Fibroblast of villous mesenchyme (primary cell): ENCODE data around the gene SYPL2. TPM values are rescaled to one million over a fixed set of nuclear protein-coding genes. Genes with fewer than 3 reads are reported as not detected.

Source experiments
- DNase-seq: peaks from one replicate; pipeline ENCODE4 v3.0.0-alpha.2; 2010; ENCODE audit warnings: low read depth
- H3K4me3 ChIP-seq: 2 replicates; pipeline ENCODE4 v1.5.1; 2011; ENCODE audit warnings: low read depth, mild to moderate bottlenecking, low read length
- total RNA-seq: library from RNA; depleted of rRNA; stranded (reverse); fragments of >200 nt; gene quantifications from 2 replicates; pipeline ENCODE4 v1.2.3, GENCODE V29; 2012
- TF ChIP-seq, protein P1 (sequence below): IDR thresholded peaks from 2 replicates; pipeline ENCODE4 v1.5.1; 2012; ENCODE audit warnings: low read depth, mild to moderate bottlenecking, low read length; ENCODE audit not compliant: insufficient read depth

The SYPL2 gene
- total RNA-seq = 4.5 and 10.8 TPM in 2 replicates

DNA sequence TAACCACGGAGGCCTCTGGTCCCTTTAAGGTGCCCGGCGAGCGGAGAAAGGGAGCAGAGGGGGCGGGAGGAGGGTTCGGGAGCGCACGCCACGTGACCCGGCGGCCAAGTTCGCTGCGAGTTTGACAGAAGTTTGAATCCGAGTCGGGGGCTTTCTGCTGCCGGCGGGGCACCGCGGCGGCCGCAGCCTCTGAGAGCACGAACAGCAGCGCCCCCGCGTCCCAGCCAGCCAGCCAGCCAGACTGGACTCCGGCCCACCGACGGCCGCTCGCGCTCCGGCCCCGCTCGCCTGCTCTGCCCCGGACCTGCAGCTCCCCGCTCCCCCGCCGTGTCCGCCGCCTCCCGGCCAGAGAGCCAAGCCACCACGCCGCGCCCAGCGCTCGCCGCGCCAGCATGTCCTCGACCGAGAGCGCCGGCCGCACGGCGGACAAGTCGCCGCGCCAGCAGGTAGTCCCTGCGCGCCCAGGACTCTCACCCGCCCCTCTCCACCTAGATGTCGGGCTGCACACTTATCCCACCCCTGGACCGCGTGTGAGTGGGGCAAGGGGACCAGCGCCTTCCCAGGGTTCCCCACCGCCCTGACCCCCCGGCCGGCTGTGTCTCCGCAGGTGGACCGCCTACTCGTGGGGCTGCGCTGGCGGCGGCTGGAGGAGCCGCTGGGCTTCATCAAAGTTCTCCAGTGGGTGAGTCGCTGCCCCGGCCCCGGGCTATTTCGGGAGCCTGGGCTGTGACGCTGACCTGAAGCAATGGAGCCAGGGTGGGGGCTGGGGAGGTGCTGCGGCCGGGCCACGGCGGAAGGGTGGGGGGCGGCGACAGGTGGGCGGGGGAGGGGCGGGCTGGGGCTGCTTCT is at the start of gene SYPL2:
Gene SYPL2 (plus strand): TSS at position 95 of the 849 bp plus-strand sequence. CDS start 298 bp downstream, at position 393.
- TF ChIP-seq, protein P1, sequence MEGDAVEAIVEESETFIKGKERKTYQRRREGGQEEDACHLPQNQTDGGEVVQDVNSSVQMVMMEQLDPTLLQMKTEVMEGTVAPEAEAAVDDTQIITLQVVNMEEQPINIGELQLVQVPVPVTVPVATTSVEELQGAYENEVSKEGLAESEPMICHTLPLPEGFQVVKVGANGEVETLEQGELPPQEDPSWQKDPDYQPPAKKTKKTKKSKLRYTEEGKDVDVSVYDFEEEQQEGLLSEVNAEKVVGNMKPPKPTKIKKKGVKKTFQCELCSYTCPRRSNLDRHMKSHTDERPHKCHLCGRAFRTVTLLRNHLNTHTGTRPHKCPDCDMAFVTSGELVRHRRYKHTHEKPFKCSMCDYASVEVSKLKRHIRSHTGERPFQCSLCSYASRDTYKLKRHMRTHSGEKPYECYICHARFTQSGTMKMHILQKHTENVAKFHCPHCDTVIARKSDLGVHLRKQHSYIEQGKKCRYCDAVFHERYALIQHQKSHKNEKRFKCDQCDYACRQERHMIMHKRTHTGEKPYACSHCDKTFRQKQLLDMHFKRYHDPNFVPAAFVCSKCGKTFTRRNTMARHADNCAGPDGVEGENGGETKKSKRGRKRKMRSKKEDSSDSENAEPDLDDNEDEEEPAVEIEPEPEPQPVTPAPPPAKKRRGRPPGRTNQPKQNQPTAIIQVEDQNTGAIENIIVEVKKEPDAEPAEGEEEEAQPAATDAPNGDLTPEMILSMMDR = no peak
- peak; percentile 37 for DNase-seq
- H3K4me3 ChIP-seq = peak within 1 kb of the TSS; percentile 65

DNA sequence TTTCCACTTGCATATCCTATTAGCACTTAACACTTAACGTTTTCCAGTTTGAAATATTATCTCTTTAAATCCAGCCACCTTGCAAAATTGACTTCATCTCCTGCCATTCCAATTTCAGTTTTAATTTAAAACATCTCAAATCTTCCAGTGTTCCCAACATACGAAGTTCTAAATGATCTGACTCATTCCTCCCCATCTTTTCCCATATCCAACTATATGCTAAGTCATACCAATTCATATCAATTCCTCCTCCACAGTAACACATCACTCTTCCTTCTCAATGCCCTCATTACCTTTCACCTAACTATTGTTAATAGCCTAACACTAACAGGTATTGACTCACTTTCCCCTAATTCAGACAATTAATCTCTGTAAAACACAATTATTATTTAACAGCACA is 42.8 kb upstream of the SYPL2 start:
- DNase-seq = no peak
- TF ChIP-seq, protein P1 = no peak
- H3K4me3 ChIP-seq = no peak overlapping the region

DNA sequence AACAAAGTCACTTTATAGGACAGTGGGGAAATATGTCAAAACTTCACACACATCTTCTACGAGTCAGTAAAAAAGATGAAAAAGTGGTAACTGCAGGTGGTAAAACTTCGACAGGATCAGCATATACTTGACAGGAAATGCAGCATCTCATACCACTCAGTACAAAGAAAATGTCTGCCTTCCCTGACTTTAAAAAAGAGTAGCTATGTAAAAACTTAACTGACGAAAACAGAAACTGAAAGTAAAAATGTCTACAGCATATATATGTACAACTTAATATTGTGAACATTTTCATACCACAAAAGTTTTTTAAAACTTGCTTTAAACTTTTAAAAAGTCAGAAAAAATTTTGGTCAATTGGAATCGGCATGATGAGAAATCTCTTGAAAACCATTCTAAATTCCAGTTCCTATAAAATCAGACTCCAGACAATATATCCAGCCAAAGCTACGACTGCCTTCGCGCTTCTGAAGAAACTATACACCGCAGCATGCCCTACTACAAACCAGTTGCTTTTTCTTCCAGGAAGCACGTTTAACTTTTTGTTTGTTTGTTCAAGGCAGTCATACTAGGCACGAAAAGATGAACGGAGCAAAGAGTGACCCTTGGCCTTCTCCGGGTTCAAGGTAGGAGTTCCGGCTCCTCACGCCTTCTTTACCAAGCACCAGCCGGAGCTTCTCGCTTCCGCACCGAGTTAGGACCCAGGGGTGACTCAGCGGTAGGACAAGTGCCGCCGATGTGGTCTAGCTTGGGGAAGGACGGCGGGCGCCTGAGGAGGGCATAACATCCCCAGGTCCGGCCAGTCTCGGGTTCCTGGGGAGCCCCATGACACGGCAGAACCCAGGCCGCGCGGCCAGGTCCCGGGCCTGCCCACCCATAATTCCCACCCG is 40.7 kb upstream of the SYPL2 start:
- peak; percentile 70 for DNase-seq
- peak overlapping the region; percentile 88 for H3K4me3 ChIP-seq
- TF ChIP-seq, protein P1 = no peak

DNA sequence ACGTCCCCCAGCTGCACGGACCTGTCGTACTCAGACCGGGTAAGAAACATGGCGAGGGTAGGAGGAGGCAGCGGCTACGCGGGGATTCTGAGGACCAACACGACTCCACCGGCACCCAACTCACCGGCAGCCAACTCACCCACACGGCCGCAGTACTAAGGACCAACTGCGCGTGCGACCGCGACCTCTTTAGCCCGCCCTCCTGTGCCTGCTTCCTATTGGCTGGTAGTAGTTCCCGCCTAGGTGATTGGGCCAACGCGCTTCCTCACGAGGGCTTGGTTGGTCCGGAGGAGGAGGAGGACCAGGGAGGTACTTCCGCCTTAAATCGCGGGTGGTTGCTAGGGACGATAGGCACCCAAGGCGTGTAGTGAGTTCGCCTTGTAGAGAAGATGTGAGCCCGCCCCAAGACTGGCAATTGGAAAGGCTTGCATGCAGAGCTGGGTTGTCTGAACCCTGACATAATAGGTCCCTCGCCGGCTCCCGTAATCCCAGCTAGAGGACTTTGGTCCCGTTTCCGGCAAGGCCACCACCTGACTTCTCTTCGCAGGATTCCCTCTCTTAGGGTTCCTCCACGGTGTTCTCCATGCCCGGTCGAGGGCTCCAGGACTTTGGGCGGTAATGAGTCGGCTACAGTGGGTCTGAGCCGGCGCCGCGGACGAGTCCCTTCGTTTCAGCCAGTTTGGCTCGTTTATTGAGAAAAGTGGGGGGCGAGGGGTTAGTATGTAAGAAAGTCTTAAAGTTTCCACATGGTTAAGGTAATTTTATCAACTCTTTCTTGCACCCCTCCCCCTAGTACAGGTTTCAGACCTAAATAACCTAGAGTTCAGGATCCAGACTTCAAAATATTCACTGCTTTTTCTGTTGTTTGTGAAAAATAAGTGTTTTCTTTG is 39.8 kb upstream of the SYPL2 start, which contains the start of gene PSMA5:
Gene PSMA5 (minus strand): TSS at position 168 of the 890 bp plus-strand sequence. CDS start 118 bp downstream, at position 50.
- H3K4me3 ChIP-seq = peak within 1 kb of the TSS; percentile 88
- TF ChIP-seq, protein P1 = no peak
- DNase-seq = peak; percentile 100

DNA sequence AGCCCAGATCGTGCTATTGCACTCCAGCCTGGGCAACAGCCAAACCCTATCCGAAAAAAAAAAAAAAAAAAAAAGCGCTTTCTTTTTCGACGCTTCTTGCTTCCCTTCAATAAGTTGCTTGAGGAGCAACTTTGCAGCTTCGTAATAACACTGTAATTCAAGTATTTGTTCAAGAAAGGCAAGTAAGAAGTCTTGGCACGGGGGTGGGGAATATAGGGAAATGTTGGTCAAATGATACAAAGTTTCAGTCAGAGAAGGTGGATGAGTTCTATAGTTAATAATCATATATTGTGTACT is 39.2 kb upstream of the SYPL2 start:
- TF ChIP-seq, protein P1 = no peak
- peak overlapping the region; percentile 88 for H3K4me3 ChIP-seq
- DNase-seq = peak; percentile 32

DNA sequence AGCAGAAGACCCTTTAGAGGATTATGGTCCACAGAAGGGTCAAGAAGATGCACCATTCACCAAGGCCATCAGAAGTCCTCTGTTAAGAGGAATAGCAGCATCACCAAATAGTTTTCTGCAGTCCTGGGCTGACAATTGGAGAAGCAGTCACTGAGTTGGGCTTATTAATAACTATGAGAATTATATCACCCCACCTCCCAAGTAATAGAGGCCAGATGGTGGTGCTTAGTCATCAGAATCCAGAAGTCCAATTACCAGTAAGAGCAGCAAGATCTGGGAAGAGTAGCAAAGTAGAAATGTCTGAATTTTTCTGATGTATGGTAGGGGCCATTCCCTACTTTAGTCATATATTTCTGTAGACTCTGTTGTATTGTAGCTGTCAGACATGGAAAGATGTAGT is 34.0 kb upstream of the SYPL2 start:
- no peak overlapping the region for H3K4me3 ChIP-seq
- TF ChIP-seq, protein P1 = no peak
- no peak for DNase-seq
